Measurements from ENCODE around the gene COL25A1. TPM values are rescaled to one million over a fixed set of nuclear protein-coding genes. Genes with fewer than 3 reads are reported as not detected.

Gene COL25A1
- total RNA-seq, 1 donor from 2014 or later, result 1.3 TPM

DNA sequence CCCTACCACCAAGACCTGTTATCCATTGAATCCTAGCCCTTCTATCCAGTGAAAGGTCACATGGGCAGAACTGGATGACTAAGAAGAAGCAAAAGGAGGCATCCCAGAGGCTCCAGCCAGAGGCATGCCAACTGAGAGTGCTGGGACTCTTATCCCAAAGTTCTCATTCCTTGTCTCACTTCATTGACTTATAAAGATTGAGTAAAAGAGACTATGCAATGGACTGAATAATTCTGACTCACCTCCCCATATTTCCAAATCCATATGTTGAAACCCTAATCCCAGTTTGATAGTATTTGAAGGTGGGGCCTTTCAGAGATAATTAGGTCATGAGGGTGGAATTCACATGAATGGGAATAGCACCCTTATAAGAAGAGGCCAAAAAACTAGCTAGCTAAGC lies 131.4 kb downstream of the COL25A1 start:
- H3K9me3 Mint-ChIP-seq (ENCODE audit: unreplicated experiment), result no peaks in the 10 kb centered on the region
- no peaks in the 10 kb centered on the region for H3K36me3 Mint-ChIP-seq (ENCODE audit: unreplicated experiment)
- H3K4me1 Mint-ChIP-seq (ENCODE audit: unreplicated experiment), result no peaks in the 10 kb centered on the region
- H3K27me3 Mint-ChIP-seq (ENCODE audit: unreplicated experiment), result peaks cover 2% of the 10 kb centered on the region
- TF ChIP-seq, protein P1, sequence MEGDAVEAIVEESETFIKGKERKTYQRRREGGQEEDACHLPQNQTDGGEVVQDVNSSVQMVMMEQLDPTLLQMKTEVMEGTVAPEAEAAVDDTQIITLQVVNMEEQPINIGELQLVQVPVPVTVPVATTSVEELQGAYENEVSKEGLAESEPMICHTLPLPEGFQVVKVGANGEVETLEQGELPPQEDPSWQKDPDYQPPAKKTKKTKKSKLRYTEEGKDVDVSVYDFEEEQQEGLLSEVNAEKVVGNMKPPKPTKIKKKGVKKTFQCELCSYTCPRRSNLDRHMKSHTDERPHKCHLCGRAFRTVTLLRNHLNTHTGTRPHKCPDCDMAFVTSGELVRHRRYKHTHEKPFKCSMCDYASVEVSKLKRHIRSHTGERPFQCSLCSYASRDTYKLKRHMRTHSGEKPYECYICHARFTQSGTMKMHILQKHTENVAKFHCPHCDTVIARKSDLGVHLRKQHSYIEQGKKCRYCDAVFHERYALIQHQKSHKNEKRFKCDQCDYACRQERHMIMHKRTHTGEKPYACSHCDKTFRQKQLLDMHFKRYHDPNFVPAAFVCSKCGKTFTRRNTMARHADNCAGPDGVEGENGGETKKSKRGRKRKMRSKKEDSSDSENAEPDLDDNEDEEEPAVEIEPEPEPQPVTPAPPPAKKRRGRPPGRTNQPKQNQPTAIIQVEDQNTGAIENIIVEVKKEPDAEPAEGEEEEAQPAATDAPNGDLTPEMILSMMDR (IDR thresholded peaks at IDR 0.05), result no peak
- DNase-seq (ENCODE audit: extremely low spot score, unreplicated experiment), result no peak
- H3K27ac Mint-ChIP-seq (ENCODE audit: unreplicated experiment), result no peak overlapping the region
- no peak overlapping the region for H3K4me3 Mint-ChIP-seq (ENCODE audit: unreplicated experiment)

DNA sequence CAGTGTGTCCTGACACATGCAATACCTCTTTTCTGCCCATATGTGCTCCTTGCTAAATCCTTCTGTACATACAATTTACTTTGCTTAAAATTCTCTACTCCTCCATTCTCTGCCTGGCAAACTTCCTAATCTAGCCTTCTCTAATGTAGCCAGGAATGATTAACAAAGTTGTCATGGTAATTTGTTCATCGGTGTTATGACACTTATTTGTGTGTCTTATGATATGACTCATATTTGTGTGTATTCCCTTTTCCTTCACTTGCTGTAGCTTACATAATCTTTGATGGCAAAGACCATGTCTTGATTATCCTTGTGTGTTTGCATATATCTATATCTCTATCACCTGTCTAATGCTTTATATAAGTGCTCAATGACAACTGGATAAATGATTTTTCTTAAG lies 133.3 kb downstream of the COL25A1 start:
- no peak overlapping the region for H3K27ac Mint-ChIP-seq (ENCODE audit: unreplicated experiment)
- no peak for DNase-seq (ENCODE audit: extremely low spot score, unreplicated experiment)
- H3K36me3 Mint-ChIP-seq (ENCODE audit: unreplicated experiment), result no peaks in the 10 kb centered on the region
- no peaks in the 10 kb centered on the region for H3K9me3 Mint-ChIP-seq (ENCODE audit: unreplicated experiment)
- H3K4me1 Mint-ChIP-seq (ENCODE audit: unreplicated experiment), result no peaks in the 10 kb centered on the region
- peaks cover 2% of the 10 kb centered on the region for H3K27me3 Mint-ChIP-seq (ENCODE audit: unreplicated experiment)
- TF ChIP-seq, protein P1 (IDR thresholded peaks at IDR 0.05), result no peak
- no peak overlapping the region for H3K4me3 Mint-ChIP-seq (ENCODE audit: unreplicated experiment)

DNA sequence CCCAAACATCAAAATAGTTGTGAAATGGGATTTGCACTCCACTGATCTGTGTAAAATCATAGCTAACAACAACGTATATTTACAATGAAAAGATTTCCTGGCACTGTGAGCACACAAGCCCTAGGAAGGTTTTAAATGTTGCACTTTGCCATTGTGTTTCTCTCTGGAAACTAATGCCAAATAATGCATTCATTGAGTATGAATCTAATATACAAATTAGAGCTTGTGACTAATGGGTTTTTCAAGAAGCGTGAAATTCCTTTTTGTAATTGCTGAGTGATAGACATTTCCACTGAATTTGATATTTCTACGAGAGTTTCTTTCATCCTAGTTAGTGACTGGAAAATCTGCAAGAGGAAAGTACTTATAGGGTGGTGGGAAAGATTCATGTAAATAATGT lies 135.9 kb downstream of the COL25A1 start:
- Mint-ChIP-seq H3K4me1 (ENCODE audit: unreplicated experiment) (no peaks in the 10 kb centered on the region), H3K27ac (ENCODE audit: unreplicated experiment) (no peak overlapping the region), H3K27me3 (ENCODE audit: unreplicated experiment) (peaks cover 2% of the 10 kb centered on the region), H3K9me3 (ENCODE audit: unreplicated experiment) (no peaks in the 10 kb centered on the region), H3K4me3 (ENCODE audit: unreplicated experiment) (no peak overlapping the region), H3K36me3 (ENCODE audit: unreplicated experiment) (no peaks in the 10 kb centered on the region)
- DNase-seq (ENCODE audit: extremely low spot score, unreplicated experiment), result no peak
- TF ChIP-seq, protein P1 (IDR thresholded peaks at IDR 0.05), result no peak

DNA sequence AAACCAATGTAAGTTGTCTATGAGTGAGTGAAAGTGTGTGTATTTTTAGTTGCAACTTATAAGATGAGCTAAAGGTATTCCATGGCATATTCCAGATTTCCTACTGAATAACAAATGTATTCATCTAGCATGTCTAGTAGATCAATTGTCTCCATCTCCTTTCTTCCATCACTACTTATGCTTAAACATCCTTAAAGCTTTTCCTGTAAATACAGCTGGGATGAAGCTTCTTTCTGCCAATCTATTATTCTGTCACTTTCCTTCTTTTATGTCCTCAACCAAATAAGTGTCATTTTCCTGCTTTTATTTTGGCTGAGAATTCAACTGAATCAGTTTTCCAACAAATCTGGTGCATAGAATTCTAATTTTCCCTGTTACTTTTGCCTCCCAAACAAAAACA lies 136.3 kb downstream of the COL25A1 start:
- Mint-ChIP-seq H3K36me3 (ENCODE audit: unreplicated experiment) (no peaks in the 10 kb centered on the region), H3K27ac (ENCODE audit: unreplicated experiment) (no peak overlapping the region), H3K9me3 (ENCODE audit: unreplicated experiment) (no peaks in the 10 kb centered on the region), H3K4me3 (ENCODE audit: unreplicated experiment) (no peak overlapping the region), H3K27me3 (ENCODE audit: unreplicated experiment) (peaks cover 2% of the 10 kb centered on the region), H3K4me1 (ENCODE audit: unreplicated experiment) (no peaks in the 10 kb centered on the region)
- TF ChIP-seq, protein P1 (IDR thresholded peaks at IDR 0.05), result no peak
- DNase-seq (ENCODE audit: extremely low spot score, unreplicated experiment), result no peak

DNA sequence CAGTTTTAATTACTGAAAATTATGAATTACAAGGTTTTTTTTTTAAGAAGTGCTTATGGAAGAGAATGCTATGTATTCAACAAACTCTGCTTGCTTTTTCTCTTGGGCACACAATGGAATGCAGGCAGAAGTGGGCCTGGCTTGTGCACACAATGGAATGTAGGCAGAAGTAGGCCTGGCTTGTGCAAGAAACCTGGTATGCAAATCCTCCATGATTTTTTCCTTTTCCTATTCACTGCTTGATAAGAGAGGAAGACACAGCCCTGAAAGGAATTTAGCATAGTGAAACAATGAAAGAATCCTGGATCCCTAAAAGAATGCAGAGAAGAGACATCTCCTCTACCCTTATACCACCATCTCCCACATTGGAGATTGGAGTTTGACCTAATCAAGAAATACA lies 138.4 kb downstream of the COL25A1 start:
- Mint-ChIP-seq H3K36me3 (ENCODE audit: unreplicated experiment) (no peaks in the 10 kb centered on the region), H3K4me3 (ENCODE audit: unreplicated experiment) (no peak overlapping the region), H3K27ac (ENCODE audit: unreplicated experiment) (no peak overlapping the region), H3K27me3 (ENCODE audit: unreplicated experiment) (peaks cover 2% of the 10 kb centered on the region), H3K9me3 (ENCODE audit: unreplicated experiment) (no peaks in the 10 kb centered on the region), H3K4me1 (ENCODE audit: unreplicated experiment) (no peaks in the 10 kb centered on the region)
- TF ChIP-seq, protein P1 (IDR thresholded peaks at IDR 0.05), result no peak
- no peak for DNase-seq (ENCODE audit: extremely low spot score, unreplicated experiment)
